Heart right ventricle (tissue), 16 donors: ENCODE measurements around the gene CDC23. TPM values are rescaled to one million over a fixed set of nuclear protein-coding genes. Genes with fewer than 3 reads are reported as not detected.

ENCODE experiments used
- ATAC-seq, 8 donors: fragments of 200-7000 bp; cut with Tn5 transposase; one replicate each; pipeline ENCODE4 v1.9.1; 2020; ENCODE audit warnings: mild to moderate bottlenecking in 8 of 8, moderate library complexity in 8 of 8, moderate number of reproducible peaks in 1 of 8
- DNase-seq, 2 donors: peaks; one replicate each; pipeline ENCODE4 v3.0.0-alpha.2; 2020
- H3K27ac ChIP-seq, 10 donors: fragments of 200-600 bp; sonication (generic) in 2 of 10; one replicate each; pipeline versions ENCODE4 v1.5.0 to v1.8.0; 2020 to 2022; ENCODE audit warnings: mild to moderate bottlenecking in 3 of 10
- H3K27me3 ChIP-seq, 7 donors: fragments of 200-600 bp; one replicate each; pipeline ENCODE4 v1.8.0; 2021 to 2022; ENCODE audit warnings: mild to moderate bottlenecking in 2 of 7
- H3K36me3 ChIP-seq, 9 donors: fragments of 200-600 bp; sonication (generic) in 1 of 9; one replicate each; pipeline versions ENCODE4 v1.5.0 to v1.8.0; 2020 to 2022; ENCODE audit warnings: mild to moderate bottlenecking in 2 of 9
- H3K4me1 ChIP-seq, 9 donors: fragments of 200-600 bp; sonication (generic) in 1 of 9; one replicate each; pipeline versions ENCODE4 v1.5.0 to v1.8.0; 2020 to 2022; ENCODE audit warnings: mild to moderate bottlenecking in 4 of 9
- H3K4me3 ChIP-seq, 10 donors: fragments of 200-600 bp; sonication (generic) in 2 of 10; one replicate each; pipeline versions ENCODE4 v1.5.0 to v1.8.0; 2020 to 2022; ENCODE audit warnings: mild to moderate bottlenecking in 7 of 10, moderate library complexity in 2 of 10
- H3K9me3 ChIP-seq, 11 donors: fragments of 200-600 bp in 10 of 11; sonication (generic) in 2 of 11; one replicate each; pipeline versions ENCODE4 v1.5.0 to v1.8.0; 2013 to 2022; ENCODE audit warnings: mild to moderate bottlenecking in 2 of 11, control low read depth in 1 of 11, moderate library complexity in 1 of 11
- WGBS, 2 donors: extraction: QIAGEN DNeasy Blood & Tissue Kit; methylation state at CpG; one replicate each; pipeline ENCODE4 v1.1.7; 2013; ENCODE audit warnings: inconsistent platforms in 1 of 2; 5-methylcytosine and 5-hydroxymethylcytosine counted together
- intact Hi-C, 10 donors: fragments of 100-400 bp; cut with DNase I; formaldehyde crosslinking; loops; one replicate each; pipeline versions ENCODE4 v1.11.1 to v1.14.2; 2022
- polyA plus RNA-seq, 2 donors: library from polyadenylated mRNA; stranded (reverse); fragments of 200-250 nt; gene quantifications; one replicate each; pipeline ENCODE4 v1.2.3, GENCODE V29; 2013
- total RNA-seq, 10 donors: library from RNA; stranded (reverse); fragmentation: NEBNext Ultra II Directional in 3 of 10; extraction: Animal tissue kit (Norgen Biotek cat#: 25700) in 3 of 10; gene quantifications; one replicate each; pipeline versions ENCODE4 v1.2.1 to v1.2.4, GENCODE V29; 2021 to 2023
- TF ChIP-seq, protein P1 (sequence below), 9 donors: fragments of 200-600 bp; sonication (generic) in 2 of 9; IDR thresholded peaks; one replicate each; pipeline versions ENCODE4 v1.5.0 to v1.8.0; 2021 to 2022; ENCODE audit warnings: antibody characterized with exemption in 9 of 9, mild to moderate bottlenecking in 5 of 9, moderate library complexity in 1 of 9
- donor health status: Arrhythmogenic right ventricular cardiomyopathy.
- donor health status: ischemic (EF 13 %, LVEDD 7.1; RV severe dilation, severe dysfunction).
- donor health status: healthy with polysubstance abuse.
- donor health status: DM: no; HTN: yes; CAD: no.
- donor health status: DM: no; HTN: no; CAD: no.
- donor health status: ischemic (EF 25% LVEDD 6.9; RV normal size, moderate dysfunction).
- donor health status: ischemic (EF 25% LVEDD 5.7; RV mildly dilated, moderate dysfunction).
- donor health status: healthy.
- donor health status: DM: yes; HTN: yes; CAD: no.
- donor health status: Ischemic cardiomyopathy.
- donor health status: ischemic (EF 35%, LVEDD 5.7; RV mildly dilated, moderate dysfunction).
- donor health status: nonischemic (EF 11% LVEDD 7.7; RV severe dilation, severe dysfunction).
- donor health status: DM: yes; HTN: yes; CAD: no.
- donor health status: PGD.
- donor health status: ischemic (EF 29% LVEDD 5.4; RV normal size, mild dysfunction).
- donor health status: nonischemic (EF 23%, LVEDD 6.1; RV moderate dilation, normal function).

The CDC23 gene
- total and polyA plus RNA-seq, 12 donors, result 10.5 to 23.0 (median 16.5) TPM

- H3K27ac ChIP-seq, result peak overlapping the region in 8 of 10 donors; percentile 15 to 76 (median 39)
- TF ChIP-seq, protein P1, sequence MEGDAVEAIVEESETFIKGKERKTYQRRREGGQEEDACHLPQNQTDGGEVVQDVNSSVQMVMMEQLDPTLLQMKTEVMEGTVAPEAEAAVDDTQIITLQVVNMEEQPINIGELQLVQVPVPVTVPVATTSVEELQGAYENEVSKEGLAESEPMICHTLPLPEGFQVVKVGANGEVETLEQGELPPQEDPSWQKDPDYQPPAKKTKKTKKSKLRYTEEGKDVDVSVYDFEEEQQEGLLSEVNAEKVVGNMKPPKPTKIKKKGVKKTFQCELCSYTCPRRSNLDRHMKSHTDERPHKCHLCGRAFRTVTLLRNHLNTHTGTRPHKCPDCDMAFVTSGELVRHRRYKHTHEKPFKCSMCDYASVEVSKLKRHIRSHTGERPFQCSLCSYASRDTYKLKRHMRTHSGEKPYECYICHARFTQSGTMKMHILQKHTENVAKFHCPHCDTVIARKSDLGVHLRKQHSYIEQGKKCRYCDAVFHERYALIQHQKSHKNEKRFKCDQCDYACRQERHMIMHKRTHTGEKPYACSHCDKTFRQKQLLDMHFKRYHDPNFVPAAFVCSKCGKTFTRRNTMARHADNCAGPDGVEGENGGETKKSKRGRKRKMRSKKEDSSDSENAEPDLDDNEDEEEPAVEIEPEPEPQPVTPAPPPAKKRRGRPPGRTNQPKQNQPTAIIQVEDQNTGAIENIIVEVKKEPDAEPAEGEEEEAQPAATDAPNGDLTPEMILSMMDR (IDR thresholded peaks at IDR 0.05), result no peak
- peak; percentile 53 to 56 for DNase-seq
- no peaks in the 10 kb centered on the region for H3K27me3 ChIP-seq
- H3K4me1 ChIP-seq, result peaks cover 0 to 19% (median 14%) of the 10 kb centered on the region in 9 donors
- no peak overlapping the region for H3K4me3 ChIP-seq
- peak; percentile 74 to 94 (median 85) for ATAC-seq
- intact Hi-C loops, result no loop called here
- no peaks in the 10 kb centered on the region for H3K36me3 ChIP-seq
- peaks cover 0 to 19% (median 0%) of the 10 kb centered on the region in 11 donors for H3K9me3 ChIP-seq
Observed at GRCh38 chr5:138230261-138230660, 17.1 kb upstream of the CDC23 start.

DNA sequence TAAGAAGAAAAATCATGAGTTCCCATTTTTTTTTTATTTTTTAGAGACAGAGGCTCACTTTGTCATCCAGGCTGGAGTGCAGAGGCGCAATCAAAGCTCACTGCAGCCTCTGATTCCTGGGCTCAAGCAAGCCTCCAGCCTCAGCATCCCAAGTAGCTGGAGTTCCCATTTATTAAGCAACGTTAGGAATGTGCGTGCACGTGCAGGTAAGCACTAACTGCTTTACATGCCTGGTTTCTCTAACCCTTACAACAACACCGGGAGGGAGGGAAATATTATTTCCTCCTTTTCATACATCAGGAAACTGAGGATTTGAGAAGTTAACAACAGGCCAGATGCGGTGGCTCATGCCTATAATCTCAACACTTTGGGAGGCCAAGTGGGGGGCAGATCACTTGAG, 16.3 kb upstream of the CDC23 start:
- ATAC-seq (no peak), DNase-seq (no peak)
- H3K36me3 ChIP-seq, result no peaks in the 10 kb centered on the region
- H3K4me3 ChIP-seq, result no peak overlapping the region
- H3K4me1 ChIP-seq, result peaks cover 0 to 19% (median 14%) of the 10 kb centered on the region in 9 donors
- H3K27me3 ChIP-seq, result no peaks in the 10 kb centered on the region
- TF ChIP-seq, protein P1 (IDR thresholded peaks at IDR 0.05), result no peak
- H3K27ac ChIP-seq, result peak overlapping the region in 4 of 10 donors; percentile 33 to 76 (median 72)
- 64 to 72% methylated on average over 6 of the region's 6 CpGs for WGBS, 2 donors
- intact Hi-C loops, result loop anchor here in 2 of 10 donors (10.0 kb wide), 2 partner anchors 55 to 125 kb away; partner anchors contain the start of gene KDM3B (in 1 of the 2)
- H3K9me3 ChIP-seq, result peaks cover 0 to 19% (median 0%) of the 10 kb centered on the region in 11 donors

DNA sequence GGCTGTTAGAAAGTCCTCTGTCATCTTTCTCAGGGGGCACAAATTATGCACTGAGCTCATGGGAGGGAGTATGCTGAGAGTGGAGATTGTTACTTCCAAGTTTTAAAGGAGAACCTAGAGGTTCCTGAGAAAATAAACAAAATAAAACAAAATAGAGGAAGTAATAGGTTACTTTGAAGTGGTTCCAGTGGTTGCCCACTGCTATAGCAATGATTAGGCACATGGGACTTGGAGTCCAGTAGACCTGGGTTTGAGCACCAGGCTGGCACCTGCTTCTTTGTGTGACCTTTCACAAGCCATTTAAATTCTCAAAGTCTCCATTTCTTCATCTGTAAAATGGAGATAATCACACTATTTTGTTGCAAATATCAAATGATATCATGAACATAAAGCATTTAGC, 13.8 kb upstream of the CDC23 start:
- no peaks in the 10 kb centered on the region for H3K36me3 ChIP-seq

DNA sequence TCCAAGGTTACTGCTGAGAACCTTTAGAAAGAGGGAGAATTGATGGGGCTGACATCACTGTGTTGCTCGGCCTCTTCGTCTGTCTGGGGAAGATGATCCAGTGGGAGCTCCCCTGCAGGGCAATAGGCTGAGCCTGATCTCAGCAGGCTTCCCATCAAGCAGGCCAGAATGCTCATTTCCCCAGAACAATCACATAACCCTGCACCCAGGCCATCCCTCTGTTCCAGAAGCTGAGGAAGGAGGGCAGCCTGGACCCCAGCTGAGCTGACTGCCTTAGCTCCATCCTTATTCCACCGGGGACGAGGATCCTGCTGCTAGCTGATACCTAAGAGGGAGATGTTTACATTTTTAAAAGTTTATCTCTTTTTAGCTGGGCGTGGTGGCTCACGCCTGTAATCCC, 11.6 kb upstream of the CDC23 start:
- Histone ChIP-seq H3K36me3 (no peaks in the 10 kb centered on the region), H3K4me3 (no peak overlapping the region), H3K27ac (no peak overlapping the region), H3K9me3 (peaks cover 0 to 19% (median 0%) of the 10 kb centered on the region in 11 donors), H3K4me1 (peaks cover 0 to 9% (median 1%) of the 10 kb centered on the region in 9 donors), H3K27me3 (peaks cover 0 to 3% (median 0%) of the 10 kb centered on the region in 7 donors)
- ATAC-seq, result no peak
- WGBS, 2 donors, result 74 to 82% methylated on average over 6 of the region's 6 CpGs
- TF ChIP-seq, protein P1 (IDR thresholded peaks at IDR 0.05), result no peak
- intact Hi-C loops, result loop anchor here in 5 of 10 donors (5.0 to 10.0 kb wide), 4 partner anchors 58 to 130 kb away; partner anchors contain the start of gene KDM3B (in 1 of the 5)
- DNase-seq, result no peak

More for the DNA sequence above, 13.8 kb upstream of the CDC23 start:
- H3K27ac ChIP-seq, result no peak overlapping the region
- no peak overlapping the region for H3K4me3 ChIP-seq
- intact Hi-C loops, result loop anchor here in 2 of 10 donors (10.0 kb wide), 2 partner anchors 58 to 128 kb away; partner anchors contain the start of gene KDM3B (in 1 of the 2)
- peaks cover 0 to 19% (median 0%) of the 10 kb centered on the region in 11 donors for H3K9me3 ChIP-seq
- H3K27me3 ChIP-seq, result no peaks in the 10 kb centered on the region
- H3K4me1 ChIP-seq, result peaks cover 0 to 27% (median 14%) of the 10 kb centered on the region in 9 donors
- TF ChIP-seq, protein P1 (IDR thresholded peaks at IDR 0.05), result no peak
- no peak for DNase-seq
- ATAC-seq, result no peak
